Keratinocyte (primary cell): ENCODE measurements around the gene OR56B1. TPM values are rescaled to one million over a fixed set of nuclear protein-coding genes. Genes with fewer than 3 reads are reported as not detected.
A peak's percentile ranks its signal among the peaks of the same experiment; 100 is the strongest.

Source experiments
- DNase-seq: peaks from one replicate; pipeline ENCODE4 v3.0.0-alpha.2; 2011; ENCODE audit warnings: low read depth, missing footprints, low spot score
- FAIRE-seq: peaks from 2 replicates; lab custom pipeline; 2011; peaks lifted over from hg19 to GRCh38; lab: Jason Lieb, UNC
- H2AFZ ChIP-seq: 2 replicates; pipeline ENCODE4 v1.6.0; 2012; ENCODE audit warnings: low read length, control low read depth, inconsistent platforms; ENCODE audit not compliant: control insufficient read depth
- H3K27ac ChIP-seq: 2 replicates; pipeline ENCODE4 v1.5.1; 2011; ENCODE audit warnings: low read length; ENCODE audit not compliant: control insufficient read depth, insufficient read depth
- H3K27me3 ChIP-seq: 3 replicates; pipeline ENCODE4 v1.6.0; 2011; ENCODE audit warnings: low read length; ENCODE audit not compliant: control insufficient read depth, insufficient read depth; ENCODE audit errors: extremely low read depth
- H3K36me3 ChIP-seq, 2 experiments: 2 replicates in 1 of 2; 3 replicates in 1 of 2; pipeline ENCODE4 v1.5.1; 2011; ENCODE audit warnings: low read length in 2 of 2, mild to moderate bottlenecking in 1 of 2; ENCODE audit not compliant: control insufficient read depth in 2 of 2, insufficient read depth in 2 of 2; ENCODE audit errors: extremely low read depth in 1 of 2
- H3K4me1 ChIP-seq: 3 replicates; pipeline ENCODE4 v1.5.1; 2011; ENCODE audit warnings: low read length; ENCODE audit not compliant: control insufficient read depth, insufficient read depth; ENCODE audit errors: extremely low read depth
- H3K4me2 ChIP-seq: 3 replicates; pipeline ENCODE4 v1.6.0; 2011; ENCODE audit warnings: low read depth, low read length; ENCODE audit not compliant: control insufficient read depth, insufficient read depth; ENCODE audit errors: extremely low read depth
- H3K4me3 ChIP-seq, 3 experiments: fragments of 200-600 bp in 1 of 3; sonication (generic) in 1 of 3; 2 replicates in 2 of 3; 3 replicates in 1 of 3; pipeline ENCODE4 v1.5.1; 2011 to 2016; ENCODE audit warnings: low read length in 3 of 3, mild to moderate bottlenecking in 3 of 3, control low read depth in 2 of 3, inconsistent platforms in 1 of 3, low read depth in 1 of 3, mixed read lengths in 1 of 3, mixed run types in 1 of 3, moderate library complexity in 1 of 3; ENCODE audit not compliant: control insufficient read depth in 2 of 3, insufficient read depth in 2 of 3; ENCODE audit errors: extremely low read depth in 1 of 3
- H3K79me2 ChIP-seq: 2 replicates; pipeline ENCODE4 v1.6.0; 2012; ENCODE audit warnings: low read length; ENCODE audit not compliant: control insufficient read depth, insufficient read depth
- H3K9ac ChIP-seq: 3 replicates; pipeline ENCODE4 v1.6.0; 2011; ENCODE audit warnings: low read length; ENCODE audit not compliant: control insufficient read depth, insufficient read depth; ENCODE audit errors: extremely low read depth
- H3K9me1 ChIP-seq: 3 replicates; pipeline ENCODE4 v1.6.0; 2011; ENCODE audit warnings: low read length; ENCODE audit not compliant: control insufficient read depth, insufficient read depth; ENCODE audit errors: extremely low read depth
- H3K9me3 ChIP-seq: 2 replicates; pipeline ENCODE4 v1.5.1; 2012; ENCODE audit warnings: low read depth, low read length; ENCODE audit not compliant: control insufficient read depth
- H4K20me1 ChIP-seq: 3 replicates; pipeline ENCODE4 v1.6.0; 2011; ENCODE audit warnings: low read length; ENCODE audit not compliant: control insufficient read depth, insufficient read depth; ENCODE audit errors: extremely low read depth
- CTCF ChIP-seq, 3 experiments: IDR thresholded peaks in 1 of 3; conservative IDR thresholded peaks in 1 of 3; optimal IDR thresholded peaks in 1 of 3; 2 replicates in 2 of 3; 3 replicates in 1 of 3; pipeline versions ENCODE3 to v1.5.1; 2011; ENCODE audit warnings: low read length in 3 of 3, mild to moderate bottlenecking in 3 of 3, moderate library complexity in 2 of 3, control low read depth in 1 of 3, inconsistent platforms in 1 of 3; ENCODE audit not compliant: insufficient read depth in 2 of 3; ENCODE audit errors: extremely low read depth in 1 of 3
- EZH2 ChIP-seq: IDR thresholded peaks from one replicate; pipeline ENCODE4 v1.6.1; 2012; ENCODE audit warnings: inconsistent platforms, mild to moderate bottlenecking, low read length, moderate library complexity
- dilution Hi-C: fragments of 300-500 bp; cut with MboI; formaldehyde crosslinking; loops from one replicate; pipeline ENCODE4 v1.7.0; 2020; ENCODE audit warnings: low sequenced_read_pairs; ENCODE audit not compliant: extremely low pct_ligation_motif_present
- polyA plus RNA-seq, 5 experiments: library from polyadenylated mRNA; depleted of rRNA in 3 of 5; stranded (reverse) in 3 of 5; stranded (forward) in 1 of 5; unstranded in 1 of 5; fragments of >200 nt; gene quantifications; 1 replicate in 1 of 5; 2 replicates in 3 of 5; 3 replicates in 1 of 5; pipeline versions ENCODE4 v1.2.1 to v1.2.3, GENCODE V29; 2011 to 2012; ENCODE audit warnings: missing spikeins in 2 of 5, low read depth in 1 of 5, low replicate concordance in 1 of 5

Gene OR56B1
- polyA plus RNA-seq, 1 donor (not counting 4 experiments of a cell fraction or from before 2014, with no cell fraction given), result not detected

GRCh38 chr11:5689551-5689983 lies 46.7 kb upstream of the OR56B1 start, which contains the start of gene TRIM22:
TSS of gene TRIM22 (plus strand) at chr11:5689790. CDS start at chr11:5696233, 6,443 bp downstream.
- Histone ChIP-seq H3K9me3 (no peaks in the 10 kb centered on the region), H3K9ac (peak within 1 kb of the TSS; percentile 76), H3K9me1 (no peaks in the 10 kb centered on the region), H3K36me3 (no peaks in the 10 kb centered on the region), H3K4me1 (peaks cover 13% of the 10 kb centered on the region), H3K4me3 (peak within 1 kb of the TSS; percentile 43 to 82 (median 70)), H3K27me3 (no peaks in the 10 kb centered on the region), H3K79me2 (peaks cover 9% of the 10 kb centered on the region), H2AFZ (peak within 1 kb of the TSS; percentile 81), H3K4me2 (peak within 1 kb of the TSS; percentile 94), H4K20me1 (no peaks in the 10 kb centered on the region), H3K27ac (peak within 1 kb of the TSS; percentile 71)
- DNase-seq (no peak), FAIRE-seq (peak; percentile 29)
- TF ChIP-seq CTCF (optimal IDR thresholded peaks at IDR 0.05 in 1 of 3, IDR thresholded peaks at IDR 0.05 in 1 of 3, conservative IDR thresholded peaks at IDR 0.05 in 1 of 3; ENCODE audit: extremely low read depth in 1 of 3, insufficient read depth in 2 of 3, low read length in 3 of 3) (no peak), EZH2 (no peak)
- dilution Hi-C loops, result no loop called here

- dilution Hi-C loops, result no loop called here
- H2AFZ ChIP-seq, result peak overlapping the region; percentile 81
- no peak for DNase-seq
Observed at GRCh38 chr11:5690216-5690615, 46.0 kb upstream of the OR56B1 start.

More at GRCh38 chr11:5690216-5690615, 46.0 kb upstream of the OR56B1 start:
- H3K4me3 ChIP-seq, result peak overlapping the region; percentile 43 to 82 (median 70)
- peaks cover 10% of the 10 kb centered on the region for H3K4me1 ChIP-seq
- TF ChIP-seq CTCF (optimal IDR thresholded peaks at IDR 0.05 in 1 of 3, IDR thresholded peaks at IDR 0.05 in 1 of 3, conservative IDR thresholded peaks at IDR 0.05 in 1 of 3; ENCODE audit: extremely low read depth in 1 of 3, insufficient read depth in 2 of 3, low read length in 3 of 3), result no peak
- no peak for TF ChIP-seq EZH2
- FAIRE-seq, result no peak
- H3K9ac ChIP-seq, result peak overlapping the region; percentile 76
- no peaks in the 10 kb centered on the region for H3K9me1 ChIP-seq
- peaks cover 9% of the 10 kb centered on the region for H3K79me2 ChIP-seq
- H3K36me3 ChIP-seq, result no peaks in the 10 kb centered on the region
- no peaks in the 10 kb centered on the region for H3K9me3 ChIP-seq
- H3K4me2 ChIP-seq, result peak overlapping the region; percentile 94
- peak overlapping the region; percentile 71 for H3K27ac ChIP-seq
- H4K20me1 ChIP-seq, result no peaks in the 10 kb centered on the region
- H3K27me3 ChIP-seq, result no peaks in the 10 kb centered on the region
